IMR-90 (cell line): ENCODE measurements around the gene ZFYVE21. TPM values are rescaled to one million over a fixed set of nuclear protein-coding genes. Genes with fewer than 3 reads are reported as not detected.

Source experiments
- ATAC-seq: fragments of 200-7000 bp; cut with Tn5 transposase; 2 replicates; pipeline ENCODE4 v1.9.1; 2020; ENCODE audit warnings: low read depth, mild to moderate bottlenecking, moderate library complexity
- BruUV-seq: library from RNA; stranded (reverse); fragments of 400-500 nt; replicated peaks from 2 replicates; lab custom pipeline; 2021; lab: Mats Ljungman, UMichigan
- CTCF ChIA-PET: fragments of 300-600 bp; formaldehyde crosslinking; extraction: SDS; loops from one replicate; lab custom pipeline; 2021; ENCODE audit warnings: antibody characterized with exemption; lab: Yijun Ruan, JAX
- POLR2A ChIA-PET: fragments of 300-600 bp; sonication (Branson Sonifier 250); formaldehyde crosslinking; loops from one replicate; lab custom pipeline; 2022; ENCODE audit warnings: antibody characterized with exemption; ENCODE audit not compliant: unreplicated experiment; lab: Charles Lee
- DNase-seq: peaks from one replicate; pipeline ENCODE4 v3.0.0; 2013
- H2AFZ ChIP-seq: replicated peaks from 2 replicates; pipeline ENCODE3; 2013; ENCODE audit warnings: low read length, mild to moderate bottlenecking; ENCODE audit not compliant: poor library complexity
- H2AK5ac ChIP-seq: 2 replicates; pipeline ENCODE4 v1.6.1; 2013; ENCODE audit warnings: low read depth, low read length, inconsistent platforms
- H2AK9ac ChIP-seq: replicated peaks from 2 replicates; pipeline ENCODE3; 2013; ENCODE audit warnings: mild to moderate bottlenecking, low read depth, low read length, moderate library complexity; ENCODE audit not compliant: poor library complexity
- H2BK120ac ChIP-seq: 2 replicates; pipeline ENCODE4 v1.6.1; 2013; ENCODE audit warnings: low read depth, low read length, inconsistent platforms
- H2BK15ac ChIP-seq: 3 replicates; pipeline ENCODE4 v1.6.1; 2013; ENCODE audit warnings: low read depth, low read length, inconsistent platforms
- H2BK20ac ChIP-seq: 2 replicates; pipeline ENCODE4 v1.6.1; 2013; ENCODE audit warnings: low read depth, mild to moderate bottlenecking, inconsistent platforms, low read length, moderate library complexity
- H2BK5ac ChIP-seq: 2 replicates; pipeline ENCODE4 v1.6.1; 2013; ENCODE audit warnings: mild to moderate bottlenecking, low read depth, low read length, inconsistent platforms; ENCODE audit not compliant: poor library complexity, severe bottlenecking
- H3K14ac ChIP-seq: replicated peaks from 2 replicates; pipeline ENCODE4 v1.6.1; 2013; ENCODE audit warnings: low read depth, low read length, inconsistent platforms
- H3K18ac ChIP-seq: 2 replicates; pipeline ENCODE4 v1.6.1; 2013; ENCODE audit warnings: low read depth, low read length, control low read depth
- H3K23ac ChIP-seq: 2 replicates; pipeline ENCODE4 v1.6.1; 2013; ENCODE audit warnings: low read depth, low read length, inconsistent platforms
- H3K27ac ChIP-seq: 2 replicates; pipeline ENCODE4 v1.5.1; 2013; ENCODE audit warnings: mild to moderate bottlenecking, control low read depth, low read length; ENCODE audit not compliant: insufficient read depth
- H3K27me3 ChIP-seq: 2 replicates; pipeline ENCODE4 v1.6.1; 2013; ENCODE audit warnings: low read length; ENCODE audit not compliant: control insufficient read depth, insufficient read depth
- H3K36me3 ChIP-seq: 2 replicates; pipeline ENCODE4 v1.6.1; 2013; ENCODE audit warnings: low read length, mixed read lengths; ENCODE audit not compliant: control insufficient read depth, insufficient read depth
- H3K4ac ChIP-seq: 2 replicates; pipeline ENCODE4 v1.6.1; 2013; ENCODE audit warnings: low read depth, low read length, inconsistent platforms
- H3K4me1 ChIP-seq: 2 replicates; pipeline ENCODE4 v1.6.1; 2013; ENCODE audit warnings: low read length, mixed read lengths; ENCODE audit not compliant: control insufficient read depth, insufficient read depth
- H3K4me2 ChIP-seq: 2 replicates; pipeline ENCODE4 v1.6.1; 2013; ENCODE audit warnings: low read depth, mild to moderate bottlenecking, control low read depth, low read length, moderate library complexity
- H3K4me3 ChIP-seq: 2 replicates; pipeline ENCODE4 v1.5.1; 2013; ENCODE audit warnings: low read depth, mild to moderate bottlenecking, control low read depth, low read length, moderate library complexity; ENCODE audit not compliant: insufficient read depth
- H3K56ac ChIP-seq: 2 replicates; pipeline ENCODE4 v1.6.1; 2013; ENCODE audit warnings: low read length, inconsistent platforms; ENCODE audit not compliant: insufficient read depth; ENCODE audit errors: extremely low read depth
- H3K79me1 ChIP-seq, 2 experiments: 2 replicates each; pipeline ENCODE4 v1.6.1; 2013; ENCODE audit warnings: low read length in 2 of 2, inconsistent platforms in 1 of 2, low read depth in 1 of 2
- H3K9ac ChIP-seq: 2 replicates; pipeline ENCODE4 v1.6.1; 2013; ENCODE audit warnings: low read depth, low read length, control low read depth
- H3K9me1 ChIP-seq: 2 replicates; pipeline ENCODE4 v1.6.1; 2013; ENCODE audit warnings: low read length, inconsistent platforms; ENCODE audit not compliant: insufficient read depth
- H3K9me3 ChIP-seq: 2 replicates; pipeline ENCODE4 v1.6.1; 2013; ENCODE audit warnings: low read length; ENCODE audit not compliant: control insufficient read depth, insufficient read depth
- H4K20me1 ChIP-seq: 2 replicates; pipeline ENCODE4 v1.6.1; 2013; ENCODE audit warnings: low read length, inconsistent platforms; ENCODE audit not compliant: insufficient read depth
- H4K5ac ChIP-seq: 2 replicates; pipeline ENCODE4 v1.6.1; 2013; ENCODE audit warnings: mild to moderate bottlenecking, low read depth, low read length, control low read depth
- H4K8ac ChIP-seq, 2 experiments: 2 replicates each; pipeline ENCODE4 v1.6.1; 2013; ENCODE audit warnings: low read depth in 2 of 2, low read length in 2 of 2, control low read depth in 1 of 2, inconsistent platforms in 1 of 2
- H4K91ac ChIP-seq: 2 replicates; pipeline ENCODE4 v1.6.1; 2013; ENCODE audit warnings: low read depth, low read length, inconsistent platforms; ENCODE audit not compliant: insufficient read depth
- BHLHE40 ChIP-seq: fragments of 150-350 bp; IDR thresholded peaks from 2 replicates; pipeline ENCODE4 v1.6.1; 2016; ENCODE audit warnings: mild to moderate bottlenecking, low read depth, low read length
- CEBPB ChIP-seq: IDR thresholded peaks from 2 replicates; pipeline ENCODE4 v1.6.1; 2012; ENCODE audit warnings: low read depth, low read length, improper control_type of control experiment
- CHD1 ChIP-seq: IDR thresholded peaks from 2 replicates; pipeline ENCODE4 v1.6.1; 2012; ENCODE audit warnings: low read depth, low read length, improper control_type of control experiment
- CTCF ChIP-seq: conservative IDR thresholded peaks from 2 replicates; pipeline ENCODE4 v1.5.1; 2012; ENCODE audit warnings: mild to moderate bottlenecking, low read depth, low read length, improper control_type of control experiment
- MAFK ChIP-seq: IDR thresholded peaks from 2 replicates; pipeline ENCODE4 v1.6.1; 2012; ENCODE audit warnings: low read depth, low read length, improper control_type of control experiment
- MAZ ChIP-seq: IDR thresholded peaks from 2 replicates; pipeline ENCODE4 v1.6.1; 2012; ENCODE audit warnings: low read depth, mild to moderate bottlenecking, low read length, improper control_type of control experiment, moderate library complexity, borderline replicate concordance
- MXI1 ChIP-seq: IDR thresholded peaks from 2 replicates; pipeline ENCODE4 v1.6.1; 2012; ENCODE audit warnings: low read depth, mild to moderate bottlenecking, low read length, moderate library complexity, borderline replicate concordance
- NFE2L2 ChIP-seq: fragments of 150-350 bp; IDR thresholded peaks from 2 replicates; pipeline ENCODE4 v1.6.1; 2016; ENCODE audit warnings: low read depth, mild to moderate bottlenecking, low read length
- RAD21 ChIP-seq: IDR thresholded peaks from 2 replicates; pipeline ENCODE4 v1.6.1; 2012; ENCODE audit warnings: low read length, improper control_type of control experiment
- RCOR1 ChIP-seq: IDR thresholded peaks from 2 replicates; pipeline ENCODE4 v1.6.1; 2012; ENCODE audit warnings: mild to moderate bottlenecking, low read length, improper control_type of control experiment; ENCODE audit not compliant: insufficient replicate concordance
- RFX5 ChIP-seq: IDR thresholded peaks from 2 replicates; pipeline ENCODE4 v1.8.0; 2012; ENCODE audit warnings: low read depth, mild to moderate bottlenecking, low read length, moderate library complexity
- SMC3 ChIP-seq: fragments of 150-350 bp; IDR thresholded peaks from 2 replicates; pipeline ENCODE4 v1.6.1; 2016; ENCODE audit warnings: low read depth, mild to moderate bottlenecking, antibody characterized with exemption, low read length, moderate library complexity
- USF2 ChIP-seq: fragments of 150-350 bp; IDR thresholded peaks from 2 replicates; pipeline ENCODE4 v1.6.1; 2017; ENCODE audit warnings: mild to moderate bottlenecking, antibody characterized with exemption, low read length, low read depth
- WGBS, 2 experiments: methylation state at CpG; one replicate each; pipeline versions ENCODE4 v1.1.5 to v1.1.7; 2013; ENCODE audit warnings: missing lambda C conversion rate in 2 of 2; ENCODE audit not compliant: insufficient read length in 1 of 2; ENCODE audit errors: extremely low coverage in 2 of 2; 5-methylcytosine and 5-hydroxymethylcytosine counted together
- dilution Hi-C: fragments of 300-500 bp; cut with HindIII; formaldehyde crosslinking; loops from one replicate; pipeline ENCODE4 v1.14.3; 2018; ENCODE audit warnings: low sequenced_read_pairs; ENCODE audit not compliant: unreplicated experiment
- in situ Hi-C: fragments of 300-500 bp; cut with MboI; formaldehyde crosslinking; loops from 3 replicates; pipeline ENCODE4 v1.14.3; 2019; ENCODE audit warnings: low sequenced_read_pairs, inconsistent platforms, mixed read lengths
- intact Hi-C: fragments of 100-400 bp; cut with micrococcal nuclease; formaldehyde crosslinking; loops from 2 replicates; pipeline ENCODE4 v1.10.0; 2022
- polyA plus RNA-seq, 3 experiments: library from polyadenylated mRNA; depleted of rRNA; stranded (reverse); fragments of >200 nt; gene quantifications; 2 replicates each; pipeline ENCODE4 v1.2.3, GENCODE V29; 2012; ENCODE audit warnings: low replicate concordance in 1 of 3
- total RNA-seq: library from RNA; depleted of rRNA; stranded (reverse); fragments of >200 nt; gene quantifications from 2 replicates; pipeline ENCODE4 v1.2.3, GENCODE V29; 2012
- TF ChIP-seq, protein P1 (sequence below): fragments of 150-350 bp; IDR thresholded peaks from 2 replicates; pipeline ENCODE4 v1.6.1; 2016; ENCODE audit warnings: low read depth, mild to moderate bottlenecking, low read length, moderate library complexity, borderline replicate concordance

Gene ZFYVE21
- total and polyA plus RNA-seq, 2 of the 4 experiments (the other 2 are of a cell fraction): 41.2 to 89.2 TPM

DNA sequence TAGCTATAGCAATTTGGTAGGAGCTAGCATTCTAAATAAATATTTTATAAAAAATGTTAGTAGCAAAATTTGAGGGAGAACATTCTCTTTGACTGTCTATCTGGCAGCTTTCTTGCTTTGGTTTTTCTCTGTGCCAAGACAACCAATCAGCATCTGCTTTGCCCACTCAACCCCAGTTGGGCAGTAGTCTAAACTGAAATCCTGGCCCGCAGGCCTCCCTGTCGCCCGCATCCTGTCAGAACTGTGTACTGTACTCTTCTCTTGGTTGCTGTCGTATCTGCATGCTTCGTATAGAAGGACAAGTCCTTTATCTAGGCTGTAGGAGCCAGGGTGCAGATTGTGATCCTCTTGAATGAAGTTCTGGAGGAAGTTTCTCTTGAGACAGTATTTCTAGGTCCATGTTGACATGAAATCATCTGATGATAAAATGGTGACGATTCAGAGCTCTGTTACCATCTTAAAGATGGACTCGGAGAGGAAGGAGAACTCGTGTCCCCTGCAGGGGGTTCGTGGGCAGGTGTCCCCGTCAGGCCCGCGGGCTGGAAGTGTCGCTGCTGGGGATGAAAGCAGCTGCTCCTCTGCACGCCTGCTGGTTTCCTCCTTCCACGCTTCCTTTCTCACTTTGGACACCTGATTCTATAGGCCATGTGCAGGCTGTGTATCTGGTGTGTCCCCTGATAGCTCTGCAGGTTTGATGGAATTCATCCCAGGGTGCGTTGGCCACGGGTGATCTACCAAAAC, 34.9 kb upstream of the ZFYVE21 start:
- 91% methylated on average over 4 of the region's 17 CpGs; no CpG with 5 or more reads in 1 of the 2 experiments for WGBS, 2 experiments
- H3K79me1 ChIP-seq: peaks cover 26 to 55% of the 10 kb centered on the region in 2 experiments
- peaks cover 70% of the 10 kb centered on the region for H3K36me3 ChIP-seq
- H4K5ac ChIP-seq: no peak overlapping the region
- in situ Hi-C loops: loop anchor here (10.0 kb wide), 1 partner anchor 106 kb away; no protein-coding TSS in a partner anchor
- H2BK120ac ChIP-seq: no peak overlapping the region
- BruUV-seq: no TSS peak
- H4K20me1 ChIP-seq: peaks cover 27% of the 10 kb centered on the region
- ChIA-PET POLR2A (no interaction called here), CTCF (interaction anchor here (0.6 to 2.0 kb wide), 5 partner anchors 16 to 110 kb away, joined by 3 to 6 read pairs (median 3); no protein-coding TSS in a partner anchor)
- H3K14ac ChIP-seq: no peak overlapping the region
- no peak for DNase-seq
- no peak for ATAC-seq
- H2AK5ac ChIP-seq: no peak overlapping the region
- no peak overlapping the region for H3K9ac ChIP-seq
- H3K9me3 ChIP-seq: no peaks in the 10 kb centered on the region
- no peaks in the 10 kb centered on the region for H3K27me3 ChIP-seq
- H2AK9ac ChIP-seq: no peak overlapping the region
- H2BK5ac ChIP-seq: no peak overlapping the region
- H2AFZ ChIP-seq: no peak overlapping the region
- H3K9me1 ChIP-seq: peaks cover 6% of the 10 kb centered on the region; the same call in 1 of the 2 replicates
- intact Hi-C loops: no loop called here
- H3K56ac ChIP-seq: no peak overlapping the region
- peaks cover 6% of the 10 kb centered on the region; the same call in 1 of the 2 replicates for H3K4me1 ChIP-seq
- no peak overlapping the region for H3K4me3 ChIP-seq
- H4K8ac ChIP-seq: no peak overlapping the region
- H2BK15ac ChIP-seq: no peak overlapping the region
- H3K4me2 ChIP-seq: no peak overlapping the region
- no peak overlapping the region for H4K91ac ChIP-seq
- no peak overlapping the region for H3K27ac ChIP-seq
- no peak overlapping the region for H3K23ac ChIP-seq
- H2BK20ac ChIP-seq: no peak overlapping the region
- no peak overlapping the region for H3K18ac ChIP-seq
- dilution Hi-C loops: no loop called here
- H3K4ac ChIP-seq: no peak overlapping the region
- TF ChIP-seq RAD21 (no peak), RFX5 (no peak), CHD1 (no peak), RCOR1 (no peak), CEBPB (no peak), NFE2L2 (no peak), MXI1 (no peak), SMC3 (no peak), MAZ (no peak), BHLHE40 (no peak), CTCF (no peak), MAFK (no peak), USF2 (no peak)
- TF ChIP-seq, protein P1, sequence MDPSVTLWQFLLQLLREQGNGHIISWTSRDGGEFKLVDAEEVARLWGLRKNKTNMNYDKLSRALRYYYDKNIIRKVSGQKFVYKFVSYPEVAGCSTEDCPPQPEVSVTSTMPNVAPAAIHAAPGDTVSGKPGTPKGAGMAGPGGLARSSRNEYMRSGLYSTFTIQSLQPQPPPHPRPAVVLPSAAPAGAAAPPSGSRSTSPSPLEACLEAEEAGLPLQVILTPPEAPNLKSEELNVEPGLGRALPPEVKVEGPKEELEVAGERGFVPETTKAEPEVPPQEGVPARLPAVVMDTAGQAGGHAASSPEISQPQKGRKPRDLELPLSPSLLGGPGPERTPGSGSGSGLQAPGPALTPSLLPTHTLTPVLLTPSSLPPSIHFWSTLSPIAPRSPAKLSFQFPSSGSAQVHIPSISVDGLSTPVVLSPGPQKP: no peak
